PC-9 (cell line): ENCODE results near the gene UNC45B. TPM values are rescaled to one million over a fixed set of nuclear protein-coding genes. Genes with fewer than 3 reads are reported as not detected.

Experiments used
- BruUV-seq: library from RNA; stranded (reverse); fragments of 400-500 nt; replicated peaks from 2 replicates; lab custom pipeline; 2021; lab: Mats Ljungman, UMichigan
- CTCF ChIA-PET: fragments of 300-600 bp; sonication (Branson Sonifier 250); formaldehyde crosslinking; loops from one replicate; lab custom pipeline; 2022; ENCODE audit warnings: antibody characterized with exemption; lab: Charles Lee
- POLR2A ChIA-PET: fragments of 300-600 bp; sonication (Branson Sonifier 250); formaldehyde crosslinking; loops from one replicate; lab custom pipeline; 2022; ENCODE audit warnings: antibody characterized with exemption; ENCODE audit not compliant: unreplicated experiment; lab: Charles Lee
- DNase-seq, 2 experiments: peaks; one replicate each; pipeline versions ENCODE4 v3.0.0 to v3.0.0-alpha.2; 2015 to 2022; ENCODE audit warnings: mixed read lengths in 1 of 2
- H2AFZ ChIP-seq: fragments of 200-600 bp; sonication (generic); 2 replicates; pipeline ENCODE4 v1.8.1; 2017; ENCODE audit warnings: antibody characterized with exemption
- H3F3A ChIP-seq: fragments of 200-600 bp; sonication (generic); 2 replicates; pipeline ENCODE4 v1.8.1; 2017; ENCODE audit warnings: antibody characterized with exemption, mild to moderate bottlenecking, low read depth; ENCODE audit not compliant: insufficient read depth
- H3K27ac ChIP-seq: fragments of 200-600 bp; sonication (generic); 2 replicates; pipeline ENCODE4 v1.6.1; 2016; ENCODE audit warnings: mixed run types
- H3K27me3 ChIP-seq: fragments of 200-600 bp; sonication (generic); 2 replicates; pipeline ENCODE4 v1.6.1; 2016; ENCODE audit warnings: low read depth, mixed run types; ENCODE audit not compliant: insufficient read depth
- H3K36me3 ChIP-seq: fragments of 200-600 bp; sonication (generic); 2 replicates; pipeline ENCODE4 v1.6.1; 2016; ENCODE audit warnings: low read depth, mixed run types
- H3K4me1 ChIP-seq: fragments of 200-600 bp; sonication (generic); replicated peaks from 2 replicates; pipeline ENCODE4 v1.6.1; 2016; ENCODE audit warnings: mixed run types; ENCODE audit not compliant: insufficient read depth
- H3K4me2 ChIP-seq: fragments of 200-600 bp; sonication (generic); 2 replicates; pipeline ENCODE4 v1.6.1; 2017; ENCODE audit warnings: mixed run types
- H3K4me3 ChIP-seq: fragments of 200-600 bp; sonication (generic); 2 replicates; pipeline ENCODE4 v1.6.1; 2016; ENCODE audit warnings: mixed run types
- H3K79me2 ChIP-seq: fragments of 200-600 bp; sonication (generic); 2 replicates; pipeline ENCODE4 v1.6.1; 2017; ENCODE audit warnings: low read depth, mixed run types
- H3K9me2 ChIP-seq: fragments of 200-600 bp; sonication (generic); 2 replicates; pipeline ENCODE4 v1.8.1; 2017; ENCODE audit warnings: mild to moderate bottlenecking; ENCODE audit not compliant: insufficient read depth
- H3K9me3 ChIP-seq: fragments of 200-600 bp; sonication (generic); 2 replicates; pipeline ENCODE4 v1.8.1; 2016; ENCODE audit warnings: low read depth; ENCODE audit not compliant: insufficient read depth
- H4K20me1 ChIP-seq: fragments of 200-600 bp; sonication (generic); 2 replicates; pipeline ENCODE4 v1.8.1; 2017; ENCODE audit not compliant: insufficient read depth
- EZH2 ChIP-seq: fragments of 200-600 bp; sonication (generic); IDR thresholded peaks from 2 replicates; pipeline ENCODE4 v1.8.0; 2017; ENCODE audit warnings: antibody characterized with exemption, low read depth
- intact Hi-C: fragments of 100-400 bp; cut with micrococcal nuclease; formaldehyde crosslinking; loops from one replicate; pipeline ENCODE4 v1.10.0; 2022; ENCODE audit not compliant: unreplicated experiment
- total RNA-seq: library from RNA; stranded (reverse); gene quantifications from 2 replicates; pipeline ENCODE4 v1.2.3, GENCODE V29; 2021
- TF ChIP-seq, protein P1 (sequence below): fragments of 200-600 bp; sonication (generic); conservative IDR thresholded peaks from 2 replicates; pipeline ENCODE4 v1.6.1; 2017; ENCODE audit warnings: mixed run types, antibody characterized with exemption, mild to moderate bottlenecking, moderate library complexity

UNC45B gene
- total RNA-seq, 1 experiment from 2014 or later, result not detected

DNA sequence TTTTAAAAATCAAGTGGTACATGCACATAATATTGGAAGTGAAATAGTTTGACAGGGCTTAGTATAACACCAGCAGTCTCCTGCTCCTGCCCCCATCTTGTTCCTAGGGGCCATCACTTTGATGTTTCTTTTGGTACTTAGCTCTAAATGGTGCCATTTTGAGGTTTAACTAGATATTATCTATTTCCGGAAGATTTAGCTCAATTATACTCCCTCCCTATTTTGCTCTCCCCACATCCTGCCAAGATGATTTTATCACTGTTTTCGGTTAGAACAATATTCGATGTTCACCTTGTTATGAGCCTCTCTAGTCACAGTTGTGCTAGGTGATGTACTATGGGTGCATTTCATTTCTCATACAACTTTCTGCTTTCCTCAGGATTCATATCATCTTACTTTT is 66.6 kb downstream of the UNC45B start:
- Histone ChIP-seq H3K4me1 (no peaks in the 10 kb centered on the region), H3K27ac (no peak overlapping the region), H2AFZ (no peak overlapping the region), H3K36me3 (no peaks in the 10 kb centered on the region), H3K9me2 (no peaks in the 10 kb centered on the region), H3F3A (no peaks in the 10 kb centered on the region), H3K9me3 (no peaks in the 10 kb centered on the region), H3K4me2 (no peak overlapping the region), H4K20me1 (no peaks in the 10 kb centered on the region), H3K27me3 (peaks cover 70% of the 10 kb centered on the region), H3K79me2 (no peaks in the 10 kb centered on the region), H3K4me3 (no peak overlapping the region)
- TF ChIP-seq, protein P1, sequence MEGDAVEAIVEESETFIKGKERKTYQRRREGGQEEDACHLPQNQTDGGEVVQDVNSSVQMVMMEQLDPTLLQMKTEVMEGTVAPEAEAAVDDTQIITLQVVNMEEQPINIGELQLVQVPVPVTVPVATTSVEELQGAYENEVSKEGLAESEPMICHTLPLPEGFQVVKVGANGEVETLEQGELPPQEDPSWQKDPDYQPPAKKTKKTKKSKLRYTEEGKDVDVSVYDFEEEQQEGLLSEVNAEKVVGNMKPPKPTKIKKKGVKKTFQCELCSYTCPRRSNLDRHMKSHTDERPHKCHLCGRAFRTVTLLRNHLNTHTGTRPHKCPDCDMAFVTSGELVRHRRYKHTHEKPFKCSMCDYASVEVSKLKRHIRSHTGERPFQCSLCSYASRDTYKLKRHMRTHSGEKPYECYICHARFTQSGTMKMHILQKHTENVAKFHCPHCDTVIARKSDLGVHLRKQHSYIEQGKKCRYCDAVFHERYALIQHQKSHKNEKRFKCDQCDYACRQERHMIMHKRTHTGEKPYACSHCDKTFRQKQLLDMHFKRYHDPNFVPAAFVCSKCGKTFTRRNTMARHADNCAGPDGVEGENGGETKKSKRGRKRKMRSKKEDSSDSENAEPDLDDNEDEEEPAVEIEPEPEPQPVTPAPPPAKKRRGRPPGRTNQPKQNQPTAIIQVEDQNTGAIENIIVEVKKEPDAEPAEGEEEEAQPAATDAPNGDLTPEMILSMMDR, result no peak
- no peak for TF ChIP-seq EZH2
- ChIA-PET POLR2A (no interaction called here), CTCF (no interaction called here)
- intact Hi-C loops, result no loop called here
- BruUV-seq, result no TSS peak
- no peak for DNase-seq

DNA sequence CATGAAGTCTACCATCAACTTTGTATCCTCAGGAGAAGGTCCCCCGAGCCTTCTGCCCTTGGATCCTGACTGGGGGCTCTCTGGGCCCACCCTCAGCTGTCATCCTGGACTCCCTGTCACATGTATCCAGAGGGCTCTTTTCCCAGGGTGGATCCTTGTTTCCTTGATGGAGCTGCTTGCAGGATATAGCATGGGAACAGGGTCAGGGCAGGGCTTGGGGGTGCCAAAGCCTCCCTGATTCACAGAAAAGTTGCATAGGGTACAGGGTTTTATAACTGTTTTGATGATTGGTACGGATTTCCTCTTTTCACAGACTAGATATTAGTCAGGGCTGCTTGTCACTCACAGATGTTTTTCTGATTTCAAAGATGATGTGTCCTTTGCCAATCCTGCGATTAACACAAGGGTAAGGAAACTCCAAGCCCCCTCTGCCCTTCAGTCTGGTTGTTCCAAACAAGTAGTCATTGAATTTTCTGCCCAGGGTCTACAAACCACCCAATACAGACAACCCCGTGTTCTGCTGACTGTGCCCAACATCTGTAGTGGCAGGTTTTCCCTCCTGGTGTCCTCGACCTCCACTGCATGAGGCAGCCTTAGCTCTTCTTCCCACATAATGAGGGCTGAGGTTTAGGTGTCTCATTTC is 67.1 kb downstream of the UNC45B start:
- intact Hi-C loops, result no loop called here
- H3K4me3 ChIP-seq, result no peak overlapping the region
- POLR2A ChIA-PET, result no interaction called here
- H4K20me1 ChIP-seq, result no peaks in the 10 kb centered on the region
- no TSS peak for BruUV-seq
- no peaks in the 10 kb centered on the region for H3F3A ChIP-seq
- no peaks in the 10 kb centered on the region for H3K9me3 ChIP-seq
- TF ChIP-seq EZH2, result no peak
- TF ChIP-seq, protein P1, result no peak
- CTCF ChIA-PET, result no interaction called here
- H3K36me3 ChIP-seq, result no peaks in the 10 kb centered on the region
- H3K9me2 ChIP-seq, result no peaks in the 10 kb centered on the region
- no peak for DNase-seq
- no peak overlapping the region for H3K4me2 ChIP-seq
- H3K27me3 ChIP-seq, result peaks cover 65% of the 10 kb centered on the region
- no peaks in the 10 kb centered on the region for H3K4me1 ChIP-seq
- H2AFZ ChIP-seq, result no peak overlapping the region
- H3K79me2 ChIP-seq, result no peaks in the 10 kb centered on the region
- no peak overlapping the region for H3K27ac ChIP-seq

DNA sequence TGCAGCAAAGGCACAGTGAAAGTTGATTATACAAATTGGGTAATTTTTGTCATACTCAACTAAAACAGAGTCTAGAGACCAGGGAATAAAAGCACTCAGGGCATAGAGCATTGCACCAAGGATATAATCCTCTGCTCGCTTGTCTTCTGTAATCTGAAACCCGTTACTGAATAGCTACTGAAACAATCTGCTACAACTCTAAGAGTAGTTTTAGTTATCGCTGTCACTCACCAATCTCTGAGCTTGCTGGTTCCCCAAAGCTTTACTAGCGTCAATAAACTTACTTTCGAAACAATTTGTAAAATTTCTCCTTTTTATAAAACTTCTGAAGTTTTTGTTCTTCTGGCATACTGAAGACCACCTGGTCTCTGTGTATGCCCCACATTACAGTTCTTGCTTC is 69.5 kb downstream of the UNC45B start:
- H3F3A ChIP-seq, result no peaks in the 10 kb centered on the region
- H2AFZ ChIP-seq, result no peak overlapping the region
- H3K27ac ChIP-seq, result no peak overlapping the region
- CTCF ChIA-PET, result no interaction called here
- H3K4me2 ChIP-seq, result no peak overlapping the region
- TF ChIP-seq, protein P1, result no peak
- no peak for TF ChIP-seq EZH2
- no peaks in the 10 kb centered on the region for H3K36me3 ChIP-seq
- H3K9me3 ChIP-seq, result no peaks in the 10 kb centered on the region
- intact Hi-C loops, result no loop called here
- POLR2A ChIA-PET, result no interaction called here
- no peaks in the 10 kb centered on the region for H3K79me2 ChIP-seq
- H3K4me1 ChIP-seq, result no peaks in the 10 kb centered on the region
- H4K20me1 ChIP-seq, result no peaks in the 10 kb centered on the region
- no TSS peak for BruUV-seq
- peaks cover 44% of the 10 kb centered on the region for H3K27me3 ChIP-seq
- no peak overlapping the region for H3K4me3 ChIP-seq
- DNase-seq, result no peak
- H3K9me2 ChIP-seq, result no peaks in the 10 kb centered on the region
